Measurements from ENCODE around the gene CPB2. TPM values are rescaled to one million over a fixed set of nuclear protein-coding genes. Genes with fewer than 3 reads are reported as not detected.

CPB2 gene
- total and polyA plus RNA-seq, 7 donors: not detected

DNA sequence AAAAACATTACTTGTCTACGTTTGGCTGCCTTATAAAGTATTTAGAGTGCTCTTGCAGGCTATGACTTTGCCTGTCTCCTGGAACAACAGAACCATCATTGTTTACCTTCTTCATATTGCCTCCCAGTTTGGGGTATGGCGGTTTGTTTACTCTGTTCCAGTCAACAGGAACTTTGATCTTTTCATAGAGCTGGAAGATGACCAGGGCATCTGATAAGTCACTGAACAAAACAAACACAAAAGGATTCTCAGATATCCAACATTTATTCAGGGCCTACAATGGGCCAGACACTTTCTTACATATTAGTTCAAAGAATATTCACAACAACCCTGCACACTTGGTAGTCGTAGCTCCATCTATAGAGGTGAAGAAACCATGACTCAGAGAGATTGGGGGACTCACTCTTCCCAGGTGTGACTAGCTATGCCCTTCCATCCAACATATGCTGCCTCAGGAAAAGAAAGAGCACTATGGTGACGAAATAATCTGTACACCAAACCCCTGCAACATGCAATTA, 38.4 kb upstream of the CPB2 start:
- 60 to 72% (median 69%) methylated on average over 4 of the region's 4 CpGs for WGBS, 3 donors
- intact Hi-C loops (cut with DNase I): no loop called here
- H3K4me1 ChIP-seq: no peaks in the 10 kb centered on the region
- no peak overlapping the region for H3K4me3 ChIP-seq
- no peak for ATAC-seq
- TF ChIP-seq, protein P1, sequence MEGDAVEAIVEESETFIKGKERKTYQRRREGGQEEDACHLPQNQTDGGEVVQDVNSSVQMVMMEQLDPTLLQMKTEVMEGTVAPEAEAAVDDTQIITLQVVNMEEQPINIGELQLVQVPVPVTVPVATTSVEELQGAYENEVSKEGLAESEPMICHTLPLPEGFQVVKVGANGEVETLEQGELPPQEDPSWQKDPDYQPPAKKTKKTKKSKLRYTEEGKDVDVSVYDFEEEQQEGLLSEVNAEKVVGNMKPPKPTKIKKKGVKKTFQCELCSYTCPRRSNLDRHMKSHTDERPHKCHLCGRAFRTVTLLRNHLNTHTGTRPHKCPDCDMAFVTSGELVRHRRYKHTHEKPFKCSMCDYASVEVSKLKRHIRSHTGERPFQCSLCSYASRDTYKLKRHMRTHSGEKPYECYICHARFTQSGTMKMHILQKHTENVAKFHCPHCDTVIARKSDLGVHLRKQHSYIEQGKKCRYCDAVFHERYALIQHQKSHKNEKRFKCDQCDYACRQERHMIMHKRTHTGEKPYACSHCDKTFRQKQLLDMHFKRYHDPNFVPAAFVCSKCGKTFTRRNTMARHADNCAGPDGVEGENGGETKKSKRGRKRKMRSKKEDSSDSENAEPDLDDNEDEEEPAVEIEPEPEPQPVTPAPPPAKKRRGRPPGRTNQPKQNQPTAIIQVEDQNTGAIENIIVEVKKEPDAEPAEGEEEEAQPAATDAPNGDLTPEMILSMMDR (IDR thresholded peaks at IDR 0.05): no peak
- peaks cover 2 to 4% (median 2%) of the 10 kb centered on the region in 3 donors for H3K27me3 ChIP-seq (ENCODE audit: insufficient read depth in 3 of 3, low read length in 2 of 3)
- H3K36me3 ChIP-seq (ENCODE audit: insufficient read depth in 1 of 2, low read depth in 1 of 2): no peaks in the 10 kb centered on the region
- H3K27ac ChIP-seq: no peak overlapping the region
- DNase-seq: no peak
- no peaks in the 10 kb centered on the region for H3K9me3 ChIP-seq

DNA sequence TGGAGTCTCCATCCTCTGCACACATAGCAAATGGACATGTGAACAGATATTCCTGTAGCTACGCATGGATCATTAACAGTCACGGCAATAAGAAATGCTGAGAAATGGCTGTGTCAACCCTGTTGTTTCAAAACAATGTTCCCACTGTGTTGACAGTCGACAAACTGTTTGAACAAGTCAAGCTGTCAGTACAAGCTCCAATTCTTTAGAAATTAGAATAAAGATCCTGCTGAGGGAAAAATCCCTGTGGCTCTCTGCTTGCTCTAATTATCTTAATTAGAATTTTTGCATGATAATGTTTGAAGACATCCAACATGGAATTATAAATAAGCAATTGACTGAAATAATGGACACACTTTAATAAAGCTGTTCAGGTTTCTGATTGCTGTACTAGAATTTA, 37.9 kb upstream of the CPB2 start:
- H3K9me3 ChIP-seq: no peaks in the 10 kb centered on the region
- no peaks in the 10 kb centered on the region for H3K4me1 ChIP-seq
- peaks cover 2 to 4% (median 2%) of the 10 kb centered on the region in 3 donors for H3K27me3 ChIP-seq (ENCODE audit: insufficient read depth in 3 of 3, low read length in 2 of 3)
- no peaks in the 10 kb centered on the region for H3K36me3 ChIP-seq (ENCODE audit: insufficient read depth in 1 of 2, low read depth in 1 of 2)
- DNase-seq (no peak), ATAC-seq (no peak)
- TF ChIP-seq, protein P1 (IDR thresholded peaks at IDR 0.05): no peak
- no peak overlapping the region for H3K27ac ChIP-seq
- WGBS, 3 donors: 40 to 41% (median 40%) methylated on average over 3 of the region's 3 CpGs
- intact Hi-C loops (cut with DNase I): no loop called here
- no peak overlapping the region for H3K4me3 ChIP-seq

DNA sequence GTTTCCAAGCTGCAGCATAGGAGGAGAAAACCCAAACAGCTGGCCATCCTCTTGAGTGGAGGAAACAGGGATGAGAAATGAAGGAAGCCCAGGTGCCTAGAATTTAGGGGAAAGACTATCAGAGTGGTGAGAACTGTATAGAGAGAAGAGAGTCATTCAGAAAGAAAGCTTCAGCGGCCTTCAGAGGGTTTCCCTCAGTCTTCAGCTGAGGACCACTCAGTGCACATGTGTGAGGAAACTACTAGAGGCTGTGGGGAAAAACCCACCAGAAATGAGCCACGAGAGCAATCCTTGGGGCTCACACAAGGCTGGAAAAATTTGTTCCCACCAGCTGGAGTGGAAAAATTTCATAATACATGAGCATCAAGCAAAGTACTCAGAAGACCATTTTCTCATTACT, 35.2 kb upstream of the CPB2 start:
- TF ChIP-seq, protein P1 (IDR thresholded peaks at IDR 0.05): no peak
- Histone ChIP-seq H3K36me3 (ENCODE audit: insufficient read depth in 1 of 2, low read depth in 1 of 2) (no peaks in the 10 kb centered on the region), H3K27ac (no peak overlapping the region), H3K4me1 (no peaks in the 10 kb centered on the region), H3K4me3 (no peak overlapping the region), H3K27me3 (ENCODE audit: insufficient read depth in 3 of 3, low read length in 2 of 3) (peaks cover 2 to 4% (median 2%) of the 10 kb centered on the region in 3 donors), H3K9me3 (no peaks in the 10 kb centered on the region)
- no peak for ATAC-seq
- DNase-seq: no peak
- intact Hi-C loops (cut with DNase I): no loop called here
- 69 to 79% (median 72%) methylated on average over 2 of the region's 2 CpGs for WGBS, 3 donors

DNA sequence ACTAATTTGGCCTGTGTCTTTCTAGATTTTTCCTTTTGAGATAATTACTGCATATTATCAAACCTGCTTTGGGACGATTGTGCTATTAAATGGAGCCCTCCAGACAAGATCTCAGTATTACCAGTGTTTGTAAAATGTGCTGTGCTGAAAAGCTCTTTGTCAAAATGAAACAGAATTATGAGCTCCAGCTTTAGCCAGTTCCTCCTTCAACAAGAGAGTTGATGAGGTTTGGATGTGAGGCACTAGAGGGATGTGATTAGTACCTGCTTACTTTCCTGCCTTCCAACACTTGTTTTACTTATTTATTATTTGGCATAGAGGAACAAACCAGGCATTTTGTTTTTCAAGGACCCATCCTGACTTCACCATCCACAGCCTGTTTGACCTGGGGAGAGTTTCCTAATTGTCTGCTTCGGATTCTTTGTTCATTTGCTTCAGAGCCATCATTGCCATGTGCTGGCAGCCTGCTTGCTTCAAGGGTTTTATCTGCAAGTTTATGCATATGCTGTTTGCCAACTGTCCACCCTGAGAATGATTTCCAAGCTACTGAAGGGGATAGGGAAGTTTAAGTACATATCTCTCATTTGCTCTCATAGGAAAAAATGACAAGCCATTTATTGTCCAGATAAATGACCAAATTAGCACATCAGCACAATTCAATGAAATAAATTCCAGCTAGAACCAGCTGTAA, 32.9 kb upstream of the CPB2 start:
- no peaks in the 10 kb centered on the region for H3K36me3 ChIP-seq (ENCODE audit: insufficient read depth in 1 of 2, low read depth in 1 of 2)

More for the DNA sequence above, 32.9 kb upstream of the CPB2 start:
- Histone ChIP-seq H3K4me1 (no peaks in the 10 kb centered on the region), H3K27ac (no peak overlapping the region), H3K4me3 (no peak overlapping the region), H3K27me3 (ENCODE audit: insufficient read depth in 3 of 3, low read length in 2 of 3) (peaks cover 2 to 4% (median 3%) of the 10 kb centered on the region in 3 donors), H3K9me3 (no peaks in the 10 kb centered on the region)
- no peak for DNase-seq
- WGBS, 3 donors: 62 to 65% (median 65%) methylated on average over 2 of the region's 2 CpGs
- no peak for ATAC-seq
- TF ChIP-seq, protein P1 (IDR thresholded peaks at IDR 0.05): no peak
- intact Hi-C loops (cut with DNase I): no loop called here
